ENCODE measurements around the gene EGLN1. TPM values are rescaled to one million over a fixed set of nuclear protein-coding genes. Genes with fewer than 3 reads are reported as not detected.

The EGLN1 gene
- total and polyA plus RNA-seq, 10 of the 15 experiments (the other 5 are each of a cell fraction or from before 2014, with no cell fraction given) = 2.4 to 46.6 (median 8.7) TPM

DNA sequence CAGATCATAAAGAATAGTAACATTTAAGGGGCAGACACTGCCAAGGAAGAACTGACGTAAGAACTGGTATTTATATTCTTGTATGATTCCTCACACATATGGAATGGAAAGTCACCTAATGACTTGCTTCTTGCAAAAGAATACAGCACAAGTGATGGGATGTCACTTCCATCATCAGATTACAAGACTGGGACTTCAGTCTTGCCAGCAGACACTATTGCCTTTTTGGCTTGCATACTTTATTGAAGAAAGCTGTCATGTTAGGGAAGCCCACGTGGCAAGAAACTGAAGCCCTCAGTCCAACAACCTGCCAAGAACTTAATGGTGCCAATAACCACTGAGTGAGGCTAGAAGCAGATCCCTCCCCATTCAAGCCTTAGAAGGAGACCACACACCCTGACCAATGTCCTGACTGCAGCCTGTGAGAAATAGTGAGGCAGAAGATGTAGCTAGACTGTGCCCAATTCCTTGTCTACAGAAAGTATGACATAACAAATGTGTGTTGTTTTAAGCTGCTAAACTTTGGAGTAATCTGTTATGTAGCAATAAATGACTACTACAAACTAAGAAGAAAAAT lies 12.0 kb downstream of the EGLN1 start (continued):
- TF ChIP-seq, protein P1, sequence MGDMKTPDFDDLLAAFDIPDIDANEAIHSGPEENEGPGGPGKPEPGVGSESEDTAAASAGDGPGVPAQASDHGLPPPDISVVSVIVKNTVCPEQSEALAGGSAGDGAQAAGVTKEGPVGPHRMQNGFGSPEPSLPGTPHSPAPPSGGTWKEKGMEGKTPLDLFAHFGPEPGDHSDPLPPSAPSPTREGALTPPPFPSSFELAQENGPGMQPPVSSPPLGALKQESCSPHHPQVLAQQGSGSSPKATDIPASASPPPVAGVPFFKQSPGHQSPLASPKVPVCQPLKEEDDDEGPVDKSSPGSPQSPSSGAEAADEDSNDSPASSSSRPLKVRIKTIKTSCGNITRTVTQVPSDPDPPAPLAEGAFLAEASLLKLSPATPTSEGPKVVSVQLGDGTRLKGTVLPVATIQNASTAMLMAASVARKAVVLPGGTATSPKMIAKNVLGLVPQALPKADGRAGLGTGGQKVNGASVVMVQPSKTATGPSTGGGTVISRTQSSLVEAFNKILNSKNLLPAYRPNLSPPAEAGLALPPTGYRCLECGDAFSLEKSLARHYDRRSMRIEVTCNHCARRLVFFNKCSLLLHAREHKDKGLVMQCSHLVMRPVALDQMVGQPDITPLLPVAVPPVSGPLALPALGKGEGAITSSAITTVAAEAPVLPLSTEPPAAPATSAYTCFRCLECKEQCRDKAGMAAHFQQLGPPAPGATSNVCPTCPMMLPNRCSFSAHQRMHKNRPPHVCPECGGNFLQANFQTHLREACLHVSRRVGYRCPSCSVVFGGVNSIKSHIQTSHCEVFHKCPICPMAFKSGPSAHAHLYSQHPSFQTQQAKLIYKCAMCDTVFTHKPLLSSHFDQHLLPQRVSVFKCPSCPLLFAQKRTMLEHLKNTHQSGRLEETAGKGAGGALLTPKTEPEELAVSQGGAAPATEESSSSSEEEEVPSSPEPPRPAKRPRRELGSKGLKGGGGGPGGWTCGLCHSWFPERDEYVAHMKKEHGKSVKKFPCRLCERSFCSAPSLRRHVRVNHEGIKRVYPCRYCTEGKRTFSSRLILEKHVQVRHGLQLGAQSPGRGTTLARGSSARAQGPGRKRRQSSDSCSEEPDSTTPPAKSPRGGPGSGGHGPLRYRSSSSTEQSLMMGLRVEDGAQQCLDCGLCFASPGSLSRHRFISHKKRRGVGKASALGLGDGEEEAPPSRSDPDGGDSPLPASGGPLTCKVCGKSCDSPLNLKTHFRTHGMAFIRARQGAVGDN (IDR thresholded peaks at IDR 0.05) = no peak
- TF ChIP-seq ZSCAN29 (IDR thresholded peaks at IDR 0.05) (no peak), MEF2B (IDR thresholded peaks at IDR 0.05; ENCODE audit: partially characterized antibody, poor library complexity, severe bottlenecking) (no peak), MTA2 (IDR thresholded peaks at IDR 0.05; ENCODE audit: low read depth) (no peak), NR2F1 (conservative IDR thresholded peaks at IDR 0.05) (no peak), E4F1 (IDR thresholded peaks at IDR 0.05; ENCODE audit: borderline replicate concordance, partially characterized antibody) (no peak), NKRF (conservative IDR thresholded peaks at IDR 0.05) (no peak), TCF3 (IDR thresholded peaks at IDR 0.05; ENCODE audit: borderline replicate concordance, insufficient read depth, low read depth, low read length) (no peak), MTA3 (IDR thresholded peaks at IDR 0.05; ENCODE audit: borderline replicate concordance, low read length) (no peak), SP1 (IDR thresholded peaks at IDR 0.05; ENCODE audit: low read depth, low read length) (no peak), FOXK2 (IDR thresholded peaks at IDR 0.05) (no peak), TCF12 (IDR thresholded peaks at IDR 0.05; ENCODE audit: low read depth, low read length) (no peak), SRF (IDR thresholded peaks at IDR 0.05; ENCODE audit: low read depth in 2 of 2, low read length in 2 of 2) (no peak)
- TF ChIP-seq, protein P2, sequence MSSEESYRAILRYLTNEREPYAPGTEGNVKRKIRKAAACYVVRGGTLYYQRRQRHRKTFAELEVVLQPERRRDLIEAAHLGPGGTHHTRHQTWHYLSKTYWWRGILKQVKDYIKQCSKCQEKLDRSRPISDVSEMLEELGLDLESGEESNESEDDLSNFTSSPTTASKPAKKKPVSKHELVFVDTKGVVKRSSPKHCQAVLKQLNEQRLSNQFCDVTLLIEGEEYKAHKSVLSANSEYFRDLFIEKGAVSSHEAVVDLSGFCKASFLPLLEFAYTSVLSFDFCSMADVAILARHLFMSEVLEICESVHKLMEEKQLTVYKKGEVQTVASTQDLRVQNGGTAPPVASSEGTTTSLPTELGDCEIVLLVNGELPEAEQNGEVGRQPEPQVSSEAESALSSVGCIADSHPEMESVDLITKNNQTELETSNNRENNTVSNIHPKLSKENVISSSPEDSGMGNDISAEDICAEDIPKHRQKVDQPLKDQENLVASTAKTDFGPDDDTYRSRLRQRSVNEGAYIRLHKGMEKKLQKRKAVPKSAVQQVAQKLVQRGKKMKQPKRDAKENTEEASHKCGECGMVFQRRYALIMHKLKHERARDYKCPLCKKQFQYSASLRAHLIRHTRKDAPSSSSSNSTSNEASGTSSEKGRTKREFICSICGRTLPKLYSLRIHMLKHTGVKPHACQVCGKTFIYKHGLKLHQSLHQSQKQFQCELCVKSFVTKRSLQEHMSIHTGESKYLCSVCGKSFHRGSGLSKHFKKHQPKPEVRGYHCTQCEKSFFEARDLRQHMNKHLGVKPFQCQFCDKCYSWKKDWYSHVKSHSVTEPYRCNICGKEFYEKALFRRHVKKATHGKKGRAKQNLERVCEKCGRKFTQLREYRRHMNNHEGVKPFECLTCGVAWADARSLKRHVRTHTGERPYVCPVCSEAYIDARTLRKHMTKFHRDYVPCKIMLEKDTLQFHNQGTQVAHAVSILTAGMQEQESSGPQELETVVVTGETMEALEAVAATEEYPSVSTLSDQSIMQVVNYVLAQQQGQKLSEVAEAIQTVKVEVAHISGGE (CRISPR knock-in tag; IDR thresholded peaks at IDR 0.05) = no peak

Data from GM12878 (cell line).